Lower leg skin (tissue), 4 donors: Measurements from ENCODE around the gene TXNRD2. TPM values are rescaled to one million over a fixed set of nuclear protein-coding genes. Genes with fewer than 3 reads are reported as not detected.

Source experiments
- DNase-seq, 2 donors: peaks; one replicate each; pipeline ENCODE4 v3.0.0-alpha.2; 2019; ENCODE audit warnings: low spot score in 2 of 2
- H3K4me3 ChIP-seq: fragments of 200-600 bp; sonication (generic); 2 replicates; pipeline ENCODE4 v1.5.1; 2017; ENCODE audit warnings: mild to moderate bottlenecking, low read depth; ENCODE audit not compliant: poor library complexity, severe bottlenecking
- CTCF ChIP-seq, 3 donors: fragments of 450-650 bp; IDR thresholded peaks; one replicate each; pipeline ENCODE4 v1.5.1; 2016; ENCODE audit warnings: antibody characterized with exemption in 3 of 3, mild to moderate bottlenecking in 3 of 3, moderate library complexity in 2 of 3
- POLR2A ChIP-seq, 2 donors: fragments of 450-650 bp; IDR thresholded peaks; one replicate each; pipeline ENCODE4 v1.6.1; 2016 to 2017; ENCODE audit warnings: antibody characterized with exemption in 2 of 2, mild to moderate bottlenecking in 1 of 2, moderate library complexity in 1 of 2
- WGBS, 2 donors: methylation state at CpG; one replicate each; pipeline ENCODE4 v1.1.5; 2018; 5-methylcytosine and 5-hydroxymethylcytosine counted together
- intact Hi-C: fragments of 100-400 bp; cut with DNase I; formaldehyde crosslinking; loops from one replicate; pipeline ENCODE4 v1.15.0; 2023; ENCODE audit warnings: low total_unique reads
- total RNA-seq, 4 donors: library from RNA; depleted of rRNA; stranded (reverse); fragments of >200 nt; gene quantifications; one replicate each; pipeline ENCODE4 v1.1.0, GENCODE V29; 2016

The TXNRD2 gene
- total RNA-seq, 4 donors from 2014 or later, result 10.9 to 16.8 (median 15.2) TPM

DNA sequence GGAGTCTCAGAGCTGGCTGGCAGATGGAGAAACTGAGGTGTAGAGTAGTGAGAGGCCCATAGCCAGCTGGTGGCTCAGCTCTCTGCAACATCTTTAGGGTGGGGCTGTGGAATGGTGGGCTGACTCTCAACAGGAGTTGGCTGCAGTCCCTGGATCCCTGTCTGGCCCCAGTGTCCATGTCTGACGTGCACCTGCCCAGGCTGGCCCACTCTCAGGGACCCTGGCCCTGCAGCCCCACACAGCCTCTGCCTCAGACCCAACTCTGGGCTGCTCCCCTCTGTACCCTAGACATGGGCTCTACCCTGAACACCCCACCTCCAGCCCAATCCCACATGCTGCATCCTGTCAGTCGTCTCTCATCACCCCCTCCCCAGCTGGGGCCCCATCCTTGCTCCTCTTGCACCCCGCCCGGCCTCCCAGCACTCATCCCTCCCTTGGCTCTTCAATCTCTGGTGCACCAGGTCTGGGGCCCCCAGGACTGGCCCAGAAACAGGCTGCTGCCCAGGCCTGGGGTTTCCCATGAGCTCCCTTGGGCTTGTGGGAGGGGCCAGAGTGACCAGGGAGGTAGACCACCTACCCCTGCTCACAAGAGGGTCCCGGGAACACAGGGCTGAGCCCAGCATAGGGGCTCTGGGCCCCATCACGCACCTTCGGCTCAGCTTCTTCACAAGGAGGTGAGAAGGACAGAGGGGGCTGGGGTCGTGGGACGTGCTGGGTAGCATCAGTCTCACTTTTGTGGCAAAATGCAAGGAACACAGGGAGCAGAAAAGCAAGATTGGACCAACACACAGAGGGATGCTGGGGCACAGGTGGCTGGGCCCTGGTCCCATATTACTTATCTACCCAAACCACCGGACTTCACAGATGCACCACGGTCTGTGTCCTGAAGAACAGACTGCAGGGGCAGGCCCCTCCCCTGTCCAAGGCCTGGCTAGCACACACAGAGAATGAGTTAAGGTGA lies 43.5 kb upstream of the TXNRD2 start:
- no peak overlapping the region for H3K4me3 ChIP-seq
- no peak for TF ChIP-seq POLR2A (IDR thresholded peaks at IDR 0.05)
- no peak for TF ChIP-seq CTCF (IDR thresholded peaks at IDR 0.05)
- 75 to 82% methylated on average over 11 of the region's 11 CpGs for WGBS, 2 donors
- intact Hi-C loops, result no loop called here
- no peak for DNase-seq

DNA sequence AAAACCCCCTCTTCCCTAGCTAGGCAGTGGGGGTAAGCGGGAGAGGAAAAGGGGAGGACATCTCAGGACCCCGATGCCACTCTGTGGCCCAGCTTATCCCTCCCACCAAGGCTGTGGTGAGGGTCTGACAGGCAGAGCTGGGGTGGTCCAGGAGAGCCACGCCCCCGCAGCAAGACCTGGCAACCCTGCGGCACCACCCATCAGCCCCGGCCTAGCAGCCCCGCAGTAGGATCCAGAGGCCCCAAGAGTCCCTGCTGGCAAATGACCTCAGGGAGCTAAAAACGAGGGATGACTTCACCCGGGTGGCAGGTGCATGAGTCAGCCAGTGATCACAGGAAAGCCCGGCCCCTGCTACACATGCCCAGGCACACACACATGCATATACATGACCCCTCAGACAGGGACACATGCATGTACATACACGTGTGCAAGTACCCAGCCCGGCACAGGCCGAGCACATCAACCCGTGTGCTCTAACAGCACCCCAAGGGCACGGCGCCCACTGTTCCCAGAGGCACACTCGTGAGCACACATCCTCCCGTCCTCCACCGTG lies 42.7 kb upstream of the TXNRD2 start:
- WGBS, 2 donors, result 40 to 57% methylated on average over 15 to 18 of the region's 19 CpGs
- intact Hi-C loops, result no loop called here
- peak in 1 of 2 donors; percentile 54 for DNase-seq
- TF ChIP-seq CTCF (IDR thresholded peaks at IDR 0.05), result no peak
- TF ChIP-seq POLR2A (IDR thresholded peaks at IDR 0.05), result no peak
- no peak overlapping the region for H3K4me3 ChIP-seq

- H3K4me3 ChIP-seq, result no peak overlapping the region
- no peak for DNase-seq
- TF ChIP-seq POLR2A (IDR thresholded peaks at IDR 0.05), result no peak
- WGBS, 2 donors, result 65 to 70% methylated on average over 5 of the region's 5 CpGs
- intact Hi-C loops, result no loop called here
Measured at GRCh38 chr22:19983741-19984140, 42.1 kb upstream of the TXNRD2 start.

GRCh38 chr22:19982991-19983578 lies 41.5 kb upstream of the TXNRD2 start:
- no peak overlapping the region for H3K4me3 ChIP-seq
- DNase-seq, result no peak
- intact Hi-C loops, result no loop called here
- TF ChIP-seq CTCF (IDR thresholded peaks at IDR 0.05), result no peak
- TF ChIP-seq POLR2A (IDR thresholded peaks at IDR 0.05), result no peak
- WGBS, 2 donors, result 60 to 62% methylated on average over 7 to 8 of the region's 8 CpGs

DNA sequence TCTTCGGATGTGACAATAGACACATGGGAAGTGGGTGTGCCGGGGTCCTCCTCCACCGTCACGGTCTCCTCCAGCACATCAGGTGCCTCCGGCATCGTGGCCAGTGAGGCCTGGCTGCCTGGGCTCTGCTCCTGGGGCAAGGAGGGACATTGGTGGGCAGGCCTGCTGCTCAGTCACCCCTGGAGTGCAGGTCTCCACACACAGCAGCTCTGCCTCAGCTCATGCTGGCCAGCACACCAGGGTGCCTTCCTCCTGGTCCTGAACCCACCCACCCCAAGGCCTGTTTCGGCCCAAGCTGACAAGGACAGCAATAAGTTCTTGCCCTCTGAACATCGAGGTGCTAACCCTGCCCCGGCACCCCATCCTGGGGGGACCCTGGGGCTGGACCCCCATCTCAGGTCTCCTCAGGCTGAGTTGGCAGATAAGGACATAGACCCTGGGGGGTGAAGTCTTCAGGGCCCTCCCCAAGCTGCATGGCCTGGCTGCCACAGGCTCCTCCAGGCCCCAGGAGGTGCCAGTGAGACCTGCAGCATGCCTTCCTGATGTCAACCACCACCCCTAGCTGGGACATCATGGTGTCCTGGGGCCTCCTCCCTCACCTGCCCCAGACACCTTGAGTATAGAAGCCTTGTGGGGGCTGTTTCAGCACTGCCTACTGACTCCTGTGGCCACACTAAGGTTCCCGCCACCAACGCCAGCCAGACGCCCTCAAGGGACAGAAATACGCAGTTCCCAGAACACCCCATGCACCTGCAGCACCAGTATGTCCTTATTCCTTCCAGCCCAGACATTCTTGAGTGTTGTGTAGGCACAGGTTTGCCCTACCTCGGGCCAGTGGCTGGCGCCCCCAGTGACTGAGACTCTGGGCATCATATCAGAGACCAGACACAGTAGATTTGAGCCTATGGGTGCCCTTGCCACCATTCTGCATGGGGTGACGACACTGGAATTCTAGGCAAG lies 40.6 kb upstream of the TXNRD2 start:
- intact Hi-C loops, result no loop called here
- H3K4me3 ChIP-seq, result no peak overlapping the region
- DNase-seq, result no peak
- no peak for TF ChIP-seq POLR2A (IDR thresholded peaks at IDR 0.05)
- no peak for TF ChIP-seq CTCF (IDR thresholded peaks at IDR 0.05)
- WGBS, 2 donors, result 92% methylated on average over 13 to 16 of the region's 16 CpGs
